Non-pigmented ciliary epithelial cell (primary cell): ENCODE data around the gene HSPB9.
"Not testable (repeated sequence)": the region's sequence is repeated elsewhere in the genome, so short reads cannot be mapped to it uniquely, and the experiment has no call there.

ENCODE experiments used
- DNase-seq: peaks from one replicate; pipeline ENCODE4 v3.0.0-alpha.2; 2010; ENCODE audit warnings: low read depth

The HSPB9 gene

DNA sequence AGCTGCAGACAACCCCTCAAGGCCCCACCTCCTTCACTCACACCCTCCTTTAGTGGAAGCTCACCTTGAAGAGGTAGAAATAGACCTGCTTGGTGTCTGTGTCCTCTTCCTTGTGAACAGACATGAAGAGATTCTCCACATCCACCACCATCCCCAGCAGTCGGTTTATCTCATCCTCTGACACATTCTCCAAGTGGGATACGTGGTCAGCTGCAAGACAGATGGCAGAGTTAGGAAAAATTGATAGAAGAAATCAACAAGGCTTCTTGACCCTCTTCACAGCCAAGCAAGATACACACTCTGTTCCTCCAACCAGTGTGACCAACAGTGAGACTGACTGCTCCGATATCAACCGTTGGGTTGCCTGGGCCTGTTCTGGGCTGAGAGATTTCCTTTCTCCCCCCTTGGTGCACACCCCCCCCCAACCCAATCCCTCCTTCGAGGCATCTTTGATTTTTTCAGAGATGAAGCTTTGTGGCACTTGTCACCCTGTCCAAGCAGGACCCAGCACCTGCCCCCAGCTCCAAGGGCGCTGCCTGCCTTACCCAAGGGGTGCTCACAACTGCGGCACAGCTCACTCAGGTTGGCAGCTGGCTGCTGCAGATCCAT lies 2.3 kb upstream of the HSPB9 start:
- DNase-seq: no peak

DNA sequence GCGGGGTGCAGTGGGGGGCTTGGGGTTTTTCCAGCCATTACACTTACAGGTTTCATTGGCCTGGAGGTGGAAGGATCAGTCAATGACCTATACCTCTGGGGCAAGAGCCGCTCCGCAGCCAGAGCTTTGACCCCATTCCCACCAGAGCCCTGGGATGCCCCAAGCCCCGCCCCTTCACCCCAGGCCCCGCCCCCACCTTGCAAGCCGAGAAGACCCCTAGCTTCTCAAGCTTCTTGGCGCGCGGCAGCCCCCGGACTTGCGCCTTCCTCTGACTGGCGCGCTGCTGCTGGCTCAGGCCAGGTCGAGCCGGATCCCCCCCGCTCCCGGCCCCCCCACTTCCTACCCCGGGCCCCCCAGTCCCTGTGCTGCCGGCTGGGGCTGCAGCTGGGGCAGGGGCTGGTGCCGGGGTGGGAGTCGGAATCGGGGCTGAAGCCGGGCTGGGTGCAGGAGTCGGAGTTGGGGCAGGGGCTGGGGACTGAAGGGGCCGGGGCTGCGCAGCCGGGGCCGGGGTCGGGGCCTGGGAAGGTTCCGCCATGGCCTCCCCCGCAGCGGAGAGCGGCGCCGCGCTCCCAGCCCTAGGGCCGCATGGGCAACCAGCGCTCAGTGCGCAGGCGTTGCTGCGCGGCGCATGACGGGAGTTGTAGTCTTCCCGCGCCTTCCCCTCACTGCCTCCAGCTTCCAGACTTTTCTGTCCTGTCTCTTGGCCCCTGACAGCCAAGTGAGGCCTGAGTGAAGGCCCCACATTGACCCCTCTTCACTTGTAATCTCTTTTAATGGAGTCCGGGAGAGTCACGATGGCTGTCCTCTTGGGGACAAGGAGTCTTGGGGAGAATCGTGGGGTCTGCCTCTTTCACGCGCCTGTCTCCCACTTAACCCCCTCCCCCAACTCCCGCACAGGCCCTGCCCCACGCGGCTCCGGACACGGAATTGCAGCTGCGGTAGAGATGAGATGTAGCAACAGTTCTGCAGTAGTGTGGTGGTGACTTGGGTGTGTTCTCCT lies 1.5 kb upstream of the HSPB9 start, which contains the start of gene KAT2A:
Gene KAT2A, minus strand, starts transcription at position 598 of the 1,000 bp plus-strand sequence. Its CDS starts 63 bp downstream, at position 535.
- DNase-seq: no peak

DNA sequence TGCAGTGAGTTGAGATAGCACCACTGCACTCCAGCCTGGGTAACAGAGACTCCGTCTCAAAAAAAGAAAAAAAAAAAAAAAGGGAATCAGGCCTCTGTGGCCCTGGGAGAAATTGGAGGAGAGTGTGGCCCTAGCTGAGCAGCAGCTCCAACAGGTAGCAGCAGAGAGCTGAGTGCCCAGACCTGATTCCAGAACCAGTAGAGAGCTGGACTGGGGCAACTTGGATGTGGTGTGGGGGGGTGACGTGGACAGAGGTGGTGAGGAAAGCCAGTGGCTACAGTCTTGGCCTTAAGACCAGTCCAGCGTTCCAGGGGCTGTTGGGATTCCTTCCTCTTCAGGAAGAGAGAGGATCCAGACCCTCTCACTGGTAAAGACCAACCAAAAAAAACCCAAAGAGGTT lies 1.7 kb downstream of the HSPB9 start:
- no peak for DNase-seq

DNA sequence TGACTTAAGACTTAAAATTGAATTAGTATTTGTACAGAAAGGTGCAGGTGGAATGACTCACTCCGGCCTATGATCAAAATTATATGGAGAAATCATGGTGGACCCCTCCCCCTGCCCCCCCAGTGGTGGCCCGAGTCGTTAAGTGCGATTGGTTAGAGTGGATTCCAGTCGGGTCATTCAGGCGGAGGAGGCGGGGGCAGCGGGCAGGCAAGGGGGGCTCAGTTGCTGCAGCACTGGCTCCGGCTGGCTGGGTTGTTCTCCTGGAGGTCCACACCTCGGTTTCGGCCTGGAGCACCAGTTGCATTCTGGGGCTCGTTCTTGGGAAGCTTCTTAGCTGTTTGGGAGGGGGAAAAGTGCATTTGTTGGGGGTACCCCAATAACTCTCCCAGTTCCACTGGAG lies 3.0 kb downstream of the HSPB9 start:
- no peak for DNase-seq

DNA sequence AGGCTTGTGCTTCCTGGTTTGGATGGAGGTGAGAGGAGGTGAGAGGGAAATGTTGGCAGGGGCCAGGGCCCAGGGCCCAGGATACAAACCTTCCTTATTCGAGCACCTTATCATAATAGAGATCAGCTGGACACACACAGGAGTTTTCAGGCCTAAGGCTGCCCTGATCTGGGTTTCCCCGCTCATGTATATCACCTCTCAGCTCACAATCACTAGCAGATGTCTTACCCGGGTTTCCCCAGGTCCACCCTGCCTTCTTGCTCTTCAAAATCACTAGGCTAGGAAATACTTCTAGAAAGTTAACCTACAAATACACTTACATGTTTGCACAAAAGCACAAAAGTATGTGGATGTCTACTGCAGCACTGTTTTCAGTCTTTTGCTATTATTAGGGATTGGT lies 4.2 kb downstream of the HSPB9 start:
- no peak for DNase-seq

DNA sequence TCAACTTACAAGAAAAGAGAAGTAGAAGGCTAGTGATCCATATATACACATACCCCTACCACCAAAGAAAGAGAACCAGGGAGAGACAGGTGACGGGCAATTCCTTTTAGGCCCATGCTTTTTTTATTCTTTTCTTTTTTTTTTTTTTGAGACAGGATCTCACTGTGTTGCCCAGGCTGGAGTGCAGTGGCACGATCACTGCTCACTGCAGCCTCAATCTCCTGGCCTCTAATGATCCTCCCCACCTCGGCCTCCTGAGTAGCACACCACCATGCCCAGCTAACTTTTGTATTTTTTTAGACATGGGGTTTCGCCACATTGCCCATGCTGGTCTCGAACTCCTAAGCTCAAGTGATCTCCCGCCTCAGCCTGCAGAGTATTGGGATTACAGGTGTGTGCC lies 4.8 kb downstream of the HSPB9 start:
- DNase-seq: no peak

DNA sequence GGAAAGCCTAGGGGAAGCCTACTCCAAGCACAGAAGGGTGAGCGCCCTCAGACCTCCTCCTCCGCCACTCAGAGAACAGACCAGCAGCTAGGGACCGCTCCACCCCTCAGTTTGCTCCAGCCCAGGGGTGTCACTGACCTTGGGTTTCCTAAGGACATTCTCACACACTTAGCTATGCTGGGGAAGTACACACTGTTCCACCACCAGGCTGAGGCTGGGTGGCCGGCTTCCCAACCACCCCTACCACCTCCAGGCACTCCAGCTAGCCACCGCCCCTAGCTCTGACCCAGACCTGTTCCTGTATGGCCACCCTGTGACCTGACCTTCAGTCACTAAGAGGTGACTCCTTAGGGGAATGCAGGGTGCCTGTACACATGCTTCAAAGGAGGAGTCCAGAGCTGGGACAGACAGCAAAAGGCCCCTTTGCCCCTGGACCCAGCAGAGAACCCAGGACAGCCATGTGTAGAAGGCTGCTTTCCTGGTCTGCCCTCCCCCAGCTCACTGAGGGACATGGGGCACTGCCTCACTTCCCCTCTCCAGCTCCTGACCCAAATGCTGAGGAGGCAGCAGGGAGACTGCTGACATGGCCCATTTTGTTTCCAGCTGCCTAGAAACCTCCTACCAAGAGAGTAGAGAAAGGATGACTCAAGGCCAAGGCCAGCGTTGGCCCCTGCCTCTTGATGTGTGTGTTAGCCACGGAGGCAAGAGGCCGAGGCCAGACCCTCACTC lies 6.7 kb downstream of the HSPB9 start:
- no peak for DNase-seq

DNA sequence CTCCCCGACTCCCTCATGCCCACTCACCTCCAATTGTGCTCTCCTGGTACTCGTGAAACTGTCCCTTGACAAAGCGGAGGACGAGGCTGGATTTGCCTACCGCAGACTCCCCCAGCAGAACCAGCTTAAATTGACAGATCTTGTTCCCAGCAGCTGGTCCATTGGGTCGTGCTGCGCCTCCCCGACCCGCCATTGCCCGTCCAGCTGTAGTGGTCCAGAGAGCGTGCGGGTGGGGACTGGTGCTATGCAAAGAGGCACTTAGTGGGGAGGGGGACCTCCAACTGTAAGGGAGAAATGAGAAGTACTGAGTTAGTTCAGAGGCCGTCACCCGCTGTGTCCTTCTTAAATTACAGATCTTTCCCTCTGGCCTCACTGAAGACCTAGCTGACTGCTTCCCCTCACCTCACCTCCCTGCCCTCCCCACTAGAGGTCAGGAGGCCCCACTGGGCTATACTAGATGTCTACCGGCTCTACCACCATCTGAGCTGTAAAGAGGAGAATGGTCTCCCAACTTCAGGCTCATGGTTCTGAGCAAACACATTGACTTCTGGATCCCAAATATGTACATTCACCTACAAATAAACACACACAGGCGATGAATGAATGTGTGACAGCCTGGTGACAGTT lies 7.8 kb downstream of the HSPB9 start:
- no peak for DNase-seq

DNA sequence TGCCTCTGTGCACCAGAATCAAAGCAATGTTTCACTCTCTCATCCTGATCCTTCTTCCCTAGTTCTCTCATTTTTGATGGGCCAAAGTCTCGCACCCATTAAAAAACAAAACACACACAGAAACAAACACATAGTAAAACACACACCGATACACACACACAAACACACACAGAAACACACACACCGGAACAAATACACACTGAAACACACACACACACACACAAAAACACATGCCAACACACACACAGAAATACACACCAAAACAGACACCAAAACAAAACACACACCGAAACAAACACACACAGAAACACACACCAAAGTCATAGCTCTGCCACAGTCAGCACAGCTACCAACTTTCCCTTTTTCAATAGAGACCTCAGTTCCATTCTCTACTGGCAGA lies 8.6 kb downstream of the HSPB9 start:
- no peak for DNase-seq

DNA sequence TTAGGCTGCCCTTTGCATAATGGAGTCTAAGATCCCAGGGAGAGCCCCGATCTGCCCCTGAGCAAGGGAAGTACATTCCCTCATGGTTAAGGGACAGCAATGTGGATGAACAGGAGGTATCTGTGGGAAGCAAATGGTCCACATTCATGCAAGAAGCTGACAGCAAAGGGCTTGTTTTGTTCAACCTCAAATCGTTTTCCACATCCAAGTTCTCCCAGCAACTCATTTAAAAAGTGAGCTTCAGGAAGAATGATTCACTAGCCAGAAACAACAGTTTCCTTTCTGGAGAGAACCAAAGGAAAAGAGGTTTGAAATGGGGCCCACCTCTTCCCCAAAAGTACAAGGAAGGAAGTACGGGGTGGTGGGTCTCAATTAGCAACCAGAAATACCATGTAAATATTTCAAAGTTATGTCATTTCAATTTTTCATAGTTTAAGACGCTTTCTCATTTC lies 9.4 kb downstream of the HSPB9 start:
- no peak for DNase-seq

DNA sequence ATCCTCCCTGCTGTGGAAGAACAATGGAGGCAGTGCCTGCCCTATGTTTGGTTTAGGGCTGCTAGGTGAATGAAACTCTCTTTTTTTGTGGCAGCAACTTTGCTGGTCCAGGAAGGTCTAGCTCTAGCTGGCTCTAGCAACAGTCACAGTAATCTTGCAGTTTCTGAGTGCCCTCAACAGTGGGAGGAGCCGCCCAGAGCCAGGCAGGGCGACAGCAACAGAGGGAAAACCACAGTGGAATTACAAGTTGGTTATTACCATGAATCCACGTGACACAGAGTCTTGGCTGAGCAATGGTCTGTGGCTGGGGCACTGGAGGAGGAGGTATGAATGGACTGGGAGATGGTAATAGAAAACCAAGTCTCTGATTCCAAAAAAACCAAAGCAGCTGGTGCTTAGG lies 10.3 kb downstream of the HSPB9 start:
- DNase-seq: no peak

DNA sequence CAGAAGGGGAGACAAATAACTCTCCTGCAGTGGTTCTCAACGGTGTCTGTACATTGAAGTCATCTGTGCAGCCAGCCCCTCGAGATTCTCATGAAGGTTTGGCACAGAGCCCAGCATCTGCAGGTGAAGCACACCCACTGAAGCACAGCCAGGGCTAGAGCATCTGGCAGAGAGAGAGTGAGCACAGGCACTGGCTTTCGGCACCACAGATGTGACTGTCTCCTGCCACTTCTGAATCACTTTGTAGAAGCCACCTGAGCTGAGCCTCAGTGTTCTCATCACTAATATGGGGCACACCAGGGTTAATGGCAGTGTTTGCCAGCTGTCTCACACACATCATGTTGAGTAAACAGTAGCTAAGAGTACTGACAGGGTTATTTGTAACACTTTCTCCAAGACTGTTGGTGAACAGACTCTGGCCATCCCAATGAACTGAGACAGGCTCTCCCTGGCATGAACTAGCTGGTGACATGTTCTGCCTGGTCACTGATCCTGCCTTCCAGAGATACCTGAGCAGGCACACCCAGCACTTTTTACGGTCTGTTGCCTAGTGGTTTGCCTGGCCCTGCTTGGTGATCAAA lies 10.9 kb downstream of the HSPB9 start:
- no peak for DNase-seq

DNA sequence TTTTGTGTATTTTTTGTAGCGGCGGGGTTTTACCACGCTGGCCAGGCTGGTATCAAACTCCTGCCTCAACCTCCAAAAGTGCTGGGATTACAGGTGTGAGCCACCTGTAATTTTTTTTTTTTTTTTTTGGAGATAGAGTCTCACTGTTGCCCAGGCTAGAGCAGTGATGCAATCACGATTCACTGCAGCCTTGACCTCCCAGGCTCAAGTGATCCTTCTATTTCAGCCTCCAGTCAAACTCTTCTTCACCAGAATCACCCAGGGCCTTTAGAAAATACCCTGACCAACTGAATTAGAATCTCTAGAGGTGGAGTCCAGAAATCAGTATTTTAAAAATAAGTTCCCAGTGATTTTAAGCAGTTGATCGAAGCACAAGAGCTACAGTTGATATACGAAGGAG lies 12.5 kb downstream of the HSPB9 start:
- DNase-seq: no peak

DNA sequence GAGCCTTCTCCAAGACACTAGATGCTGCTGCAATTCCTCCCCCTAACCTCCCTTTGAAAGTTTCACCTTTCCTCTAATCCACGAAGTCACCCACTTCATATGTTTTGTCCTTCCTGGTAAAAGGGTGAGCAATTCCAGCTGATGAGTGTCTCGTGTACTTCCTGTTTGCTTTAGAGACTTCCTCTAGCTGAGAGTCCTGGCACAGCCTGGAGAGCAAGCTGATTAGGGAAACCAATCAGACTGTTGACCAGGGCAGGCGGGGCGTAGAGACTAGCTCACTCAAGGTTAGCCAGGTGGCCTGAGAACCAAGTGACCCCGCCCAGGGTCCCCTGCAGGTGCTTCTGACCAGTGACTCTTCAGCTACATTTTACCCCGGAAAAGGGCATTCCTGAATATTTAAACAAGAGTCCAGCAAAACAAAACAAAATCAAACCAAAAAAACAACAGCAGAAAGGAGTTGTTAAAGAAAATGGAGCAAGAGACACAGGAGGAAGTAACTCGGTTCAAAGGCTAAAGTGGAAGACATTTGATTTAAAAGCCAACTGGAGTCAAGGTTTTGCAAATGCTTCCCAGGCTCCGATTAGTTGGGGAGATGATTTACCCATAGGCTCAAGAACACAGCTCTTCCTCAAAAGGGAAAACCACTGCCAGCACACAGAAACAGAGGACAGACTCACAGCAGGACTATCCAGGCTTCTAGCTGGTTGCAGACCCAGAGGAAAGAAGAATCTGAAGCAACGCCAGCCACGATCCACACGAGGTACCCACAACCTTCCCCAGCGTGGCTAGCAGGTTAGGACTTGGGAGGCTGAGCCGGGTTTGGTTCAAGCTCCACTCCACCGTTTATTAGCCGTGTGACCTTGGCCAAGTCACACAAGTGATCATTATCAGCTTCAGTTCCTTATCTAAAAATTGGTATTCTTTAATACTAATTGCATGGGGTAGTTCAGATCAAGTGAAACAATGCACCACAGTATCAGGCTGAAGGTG lies 13.4 kb downstream of the HSPB9 start:
- no peak for DNase-seq

DNA sequence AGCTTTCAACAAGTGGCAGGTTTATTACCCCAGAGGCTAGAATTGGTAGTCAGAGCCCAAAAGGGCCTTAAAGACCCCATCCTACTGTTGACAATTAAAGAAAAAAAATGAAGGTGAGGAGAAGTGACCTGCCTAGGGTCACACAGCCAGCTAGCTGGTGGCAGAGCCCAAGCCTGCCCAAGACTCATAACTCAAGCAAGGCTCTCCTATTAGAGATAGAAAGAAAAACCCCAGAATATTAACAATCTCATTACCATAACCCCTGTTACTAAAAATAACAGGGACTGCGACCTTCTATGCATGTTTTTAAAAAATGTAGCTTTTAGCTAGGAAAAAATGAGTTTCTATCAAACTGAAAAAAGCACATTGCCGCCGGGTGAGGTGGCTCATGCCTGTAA lies 14.0 kb downstream of the HSPB9 start:
- DNase-seq: no peak

DNA sequence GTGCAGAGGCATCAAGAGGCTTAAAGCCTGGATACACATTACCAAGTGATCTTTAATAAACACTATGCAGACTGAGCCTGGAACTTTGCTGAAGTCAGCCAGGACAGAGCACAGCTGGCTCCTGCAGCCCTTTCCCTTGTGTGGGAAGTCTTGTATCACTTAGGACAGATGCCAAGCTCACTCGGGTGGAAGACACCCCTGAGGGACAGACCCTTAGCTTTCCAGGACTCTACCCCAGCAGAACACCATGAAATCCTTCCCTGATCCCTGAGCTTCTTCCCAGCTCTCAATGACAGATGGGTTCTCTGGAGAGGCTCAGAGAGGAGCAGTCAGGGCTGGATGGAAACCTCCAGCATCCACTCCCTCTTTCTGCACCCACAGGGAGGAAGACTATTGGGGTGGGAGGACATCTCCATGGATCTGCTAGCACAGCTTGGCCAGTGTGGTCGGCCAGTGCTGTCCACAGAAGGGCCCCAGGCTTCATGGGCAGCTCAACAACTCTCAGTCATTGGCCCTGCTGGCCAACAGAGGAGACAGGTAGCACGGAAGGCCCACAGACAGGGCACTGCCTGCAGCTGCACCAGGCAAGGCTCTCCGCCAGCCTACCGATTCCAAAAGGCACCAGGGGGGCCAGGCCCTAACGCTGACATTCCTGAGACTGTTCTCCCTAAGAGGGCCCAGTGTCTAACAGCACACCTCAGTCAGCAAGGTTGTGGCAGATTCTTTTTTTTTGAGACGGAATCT lies 16.3 kb downstream of the HSPB9 start:
- DNase-seq: no peak

DNA sequence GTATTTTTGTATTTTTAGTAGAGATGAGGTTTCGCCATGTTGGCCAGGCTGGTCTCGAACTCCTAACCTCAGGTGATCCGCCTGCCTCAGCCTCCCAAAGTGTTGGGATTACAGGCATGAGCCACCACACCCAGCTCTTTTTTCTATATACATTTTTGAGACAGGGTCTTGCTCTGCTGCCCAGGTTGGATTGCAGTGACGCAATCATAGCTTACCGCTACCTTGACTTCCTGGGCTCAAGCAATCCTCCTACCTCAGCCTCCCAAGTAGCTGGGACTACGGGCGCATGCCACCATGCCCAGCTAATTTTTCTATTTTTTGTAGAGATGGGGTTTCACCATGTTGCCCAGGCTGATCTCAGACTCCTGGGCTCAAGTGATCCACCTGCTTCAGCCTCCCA lies 18.1 kb downstream of the HSPB9 start:
- DNase-seq: not testable (repeated sequence)

DNA sequence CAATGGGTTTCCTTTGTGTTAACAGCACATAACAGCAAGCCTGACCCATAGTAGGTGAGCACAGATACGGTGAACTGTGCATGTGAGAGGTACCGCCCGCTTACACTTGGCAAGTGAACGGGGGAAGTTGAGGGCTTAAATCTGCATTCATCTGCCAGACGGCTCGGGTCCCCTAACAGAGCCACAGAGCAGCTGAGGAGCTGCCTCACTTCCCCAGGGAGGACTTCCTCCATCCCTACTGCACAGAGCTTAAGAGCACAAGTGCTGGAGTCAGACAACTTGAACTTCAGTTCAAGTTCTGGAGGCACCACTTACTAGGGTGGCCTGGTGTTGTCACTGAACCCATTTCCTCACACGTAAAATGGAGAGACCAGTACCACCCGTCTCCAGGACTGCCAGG lies 18.8 kb downstream of the HSPB9 start:
- no peak for DNase-seq

DNA sequence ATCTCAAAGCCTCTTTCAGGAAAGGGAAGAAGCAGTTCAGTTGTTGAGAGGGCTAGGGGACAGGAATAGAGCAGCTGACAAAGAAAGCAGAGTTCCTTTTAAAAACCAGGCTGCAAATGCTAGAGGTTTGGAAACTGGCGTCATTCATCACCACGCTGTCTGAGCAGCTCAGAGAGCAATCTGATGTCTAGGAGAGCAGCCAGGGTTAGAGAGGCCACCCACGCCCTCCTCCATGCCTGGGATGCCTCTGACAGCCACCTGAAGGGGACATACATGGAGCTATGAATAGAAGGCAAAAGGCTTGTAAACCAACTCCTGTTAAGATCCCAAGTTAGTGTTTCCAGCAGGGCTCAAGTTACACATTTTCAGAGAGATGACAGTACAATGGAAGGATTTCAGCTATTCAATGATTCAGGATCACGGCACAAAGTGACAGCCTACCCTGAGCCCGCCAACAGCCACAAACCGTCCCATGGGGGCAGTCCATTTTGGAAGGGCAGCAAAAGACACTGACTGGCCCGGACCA lies 19.8 kb downstream of the HSPB9 start:
- DNase-seq: peak; percentile 55

DNA sequence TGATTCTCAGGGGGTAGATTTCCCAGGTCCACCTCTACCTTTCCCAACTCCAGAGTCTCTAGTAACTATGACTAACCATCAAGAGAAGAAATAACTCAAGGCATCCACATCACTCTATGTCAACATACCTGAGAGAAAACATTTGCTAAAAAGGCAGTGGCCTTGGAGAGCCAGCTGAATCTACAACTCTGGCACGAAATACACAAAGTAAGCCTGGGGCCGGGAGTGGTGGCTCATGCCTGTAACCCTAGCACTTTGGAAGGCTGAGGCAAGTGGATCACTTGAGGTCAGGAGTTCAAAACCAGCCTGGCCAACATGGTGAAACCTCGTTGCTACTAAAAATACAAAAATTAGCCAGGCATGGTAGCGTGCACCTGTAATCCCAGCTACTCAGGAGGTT lies 20.5 kb downstream of the HSPB9 start:
- not testable (repeated sequence) for DNase-seq
